ENCODE data around the gene AACS.

GRCh38 chr12:125089626-125090025 is 24.4 kb downstream of the AACS start:
- TF ChIP-seq POLR2A (IDR thresholded peaks at IDR 0.05; ENCODE audit: low read depth, low read length): no peak
- TF ChIP-seq BHLHE40 (IDR thresholded peaks at IDR 0.05; ENCODE audit: low read depth, low read length): no peak
- TF ChIP-seq, protein P1, sequence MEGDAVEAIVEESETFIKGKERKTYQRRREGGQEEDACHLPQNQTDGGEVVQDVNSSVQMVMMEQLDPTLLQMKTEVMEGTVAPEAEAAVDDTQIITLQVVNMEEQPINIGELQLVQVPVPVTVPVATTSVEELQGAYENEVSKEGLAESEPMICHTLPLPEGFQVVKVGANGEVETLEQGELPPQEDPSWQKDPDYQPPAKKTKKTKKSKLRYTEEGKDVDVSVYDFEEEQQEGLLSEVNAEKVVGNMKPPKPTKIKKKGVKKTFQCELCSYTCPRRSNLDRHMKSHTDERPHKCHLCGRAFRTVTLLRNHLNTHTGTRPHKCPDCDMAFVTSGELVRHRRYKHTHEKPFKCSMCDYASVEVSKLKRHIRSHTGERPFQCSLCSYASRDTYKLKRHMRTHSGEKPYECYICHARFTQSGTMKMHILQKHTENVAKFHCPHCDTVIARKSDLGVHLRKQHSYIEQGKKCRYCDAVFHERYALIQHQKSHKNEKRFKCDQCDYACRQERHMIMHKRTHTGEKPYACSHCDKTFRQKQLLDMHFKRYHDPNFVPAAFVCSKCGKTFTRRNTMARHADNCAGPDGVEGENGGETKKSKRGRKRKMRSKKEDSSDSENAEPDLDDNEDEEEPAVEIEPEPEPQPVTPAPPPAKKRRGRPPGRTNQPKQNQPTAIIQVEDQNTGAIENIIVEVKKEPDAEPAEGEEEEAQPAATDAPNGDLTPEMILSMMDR (conservative IDR thresholded peaks at IDR 0.05; ENCODE audit: low read depth, low read length): no peak
